CD8-positive, alpha-beta memory T cell (primary cell): ENCODE measurements around the gene USP50. TPM values are rescaled to one million over a fixed set of nuclear protein-coding genes. Genes with fewer than 3 reads are reported as not detected.
"Not testable (repeated sequence)": the region's sequence is repeated elsewhere in the genome, so short reads cannot be mapped to it uniquely, and the experiment has no call there.

ENCODE experiments used
- CTCF ChIA-PET: fragments of 350-600 bp; sonication (Branson Sonifier 250); formaldehyde crosslinking; loops from one replicate; lab custom pipeline; 2021; ENCODE audit warnings: antibody characterized with exemption; lab: Charles Lee
- POLR2A ChIA-PET: fragments of 350-600 bp; sonication (Branson Sonifier 250); formaldehyde crosslinking; loops from one replicate; lab custom pipeline; 2021; ENCODE audit warnings: antibody characterized with exemption; lab: Charles Lee
- DNase-seq, 5 donors: peaks; one replicate each; pipeline versions ENCODE4 v3.0.0 to v3.0.0-alpha.2; 2020 to 2022; ENCODE audit warnings: mixed read lengths in 1 of 5
- H3K27ac ChIP-seq: one replicate; pipeline ENCODE4 v1.7.0; 2013; ENCODE audit warnings: low read depth, mild to moderate bottlenecking, low read length, moderate library complexity
- H3K27me3 ChIP-seq: 2 replicates; pipeline ENCODE4 v1.7.0; 2013; ENCODE audit warnings: low read length, mild to moderate bottlenecking; ENCODE audit not compliant: insufficient read depth, poor library complexity, severe bottlenecking
- H3K36me3 ChIP-seq: 2 replicates; pipeline ENCODE4 v1.7.0; 2013; ENCODE audit warnings: mild to moderate bottlenecking, low read length, moderate library complexity; ENCODE audit not compliant: insufficient read depth
- H3K4me1 ChIP-seq: 2 replicates; pipeline ENCODE4 v1.7.0; 2013; ENCODE audit warnings: mild to moderate bottlenecking, low read length, moderate library complexity; ENCODE audit not compliant: insufficient read depth
- H3K4me3 ChIP-seq: 2 replicates; pipeline ENCODE4 v1.7.0; 2013; ENCODE audit warnings: mild to moderate bottlenecking, low read length
- H3K9me3 ChIP-seq: 2 replicates; pipeline ENCODE4 v1.7.0; 2013; ENCODE audit warnings: mild to moderate bottlenecking, low read length
- H3K27ac Mint-ChIP-seq, 8 donors: one replicate each; pipeline ENCODE4 v1.8.0; 2020 to 2021; ENCODE audit warnings: mixed read lengths in 8 of 8, mild to moderate bottlenecking in 6 of 8, inconsistent platforms in 3 of 8, moderate library complexity in 3 of 8
- H3K27me3 Mint-ChIP-seq, 2 donors: one replicate each; pipeline ENCODE4 v1.8.0; 2020 to 2021; ENCODE audit warnings: mixed read lengths in 2 of 2, mild to moderate bottlenecking in 1 of 2, moderate library complexity in 1 of 2
- H3K36me3 Mint-ChIP-seq, 3 donors: one replicate each; pipeline ENCODE4 v1.8.0; 2020 to 2021; ENCODE audit warnings: mixed read lengths in 3 of 3, inconsistent platforms in 1 of 3, mild to moderate bottlenecking in 1 of 3
- H3K4me1 Mint-ChIP-seq, 3 donors: one replicate each; pipeline ENCODE4 v1.8.0; 2020 to 2021; ENCODE audit warnings: mixed read lengths in 3 of 3, inconsistent platforms in 1 of 3, mild to moderate bottlenecking in 1 of 3
- H3K4me3 Mint-ChIP-seq, 7 donors: one replicate each; pipeline ENCODE4 v1.8.0; 2020 to 2021; ENCODE audit warnings: mixed read lengths in 7 of 7, mild to moderate bottlenecking in 6 of 7, moderate library complexity in 4 of 7, inconsistent platforms in 2 of 7
- H3K9me3 Mint-ChIP-seq, 5 donors: one replicate each; pipeline ENCODE4 v1.8.0; 2020 to 2022; ENCODE audit warnings: mixed read lengths in 5 of 5, mild to moderate bottlenecking in 3 of 5, moderate library complexity in 2 of 5, inconsistent platforms in 1 of 5
- polyA plus RNA-seq: library from polyadenylated mRNA; unstranded; fragments of 300-500 nt; fragmentation: Illumina TruSeq; gene quantifications from one replicate; pipeline ENCODE4 v1.2.3, GENCODE V29; 2021
- total RNA-seq, 2 experiments: library from RNA; stranded (reverse); gene quantifications; one replicate each; pipeline ENCODE4 v1.2.3, GENCODE V29; 2021

The USP50 gene
- total and polyA plus RNA-seq, 3 experiments from 2014 or later = 0.40 TPM; not detected in 2

DNA sequence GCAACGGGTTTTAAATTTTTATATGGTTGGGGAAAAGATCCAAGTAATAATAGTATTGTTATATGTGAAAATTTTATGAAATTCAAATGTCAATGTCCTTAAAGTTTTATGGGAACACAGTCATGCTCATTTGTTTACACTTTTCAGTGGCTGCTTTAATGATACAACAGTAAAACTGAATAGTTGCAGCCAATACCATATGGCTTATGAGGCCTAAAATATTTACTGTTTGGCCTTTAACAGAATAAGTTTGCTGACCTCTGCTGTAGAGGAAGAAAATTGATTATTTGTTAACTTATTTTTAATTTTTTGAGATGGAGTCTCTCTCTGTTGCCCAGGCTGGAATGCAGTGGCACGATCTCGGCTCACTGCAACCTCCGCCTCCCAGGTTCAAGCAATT lies 44.7 kb downstream of the USP50 start:
- Mint-ChIP-seq H3K36me3 (peaks cover 0 to 60% (median 26%) of the 10 kb centered on the region in 3 donors), H3K9me3 (no peaks in the 10 kb centered on the region), H3K4me1 (no peaks in the 10 kb centered on the region), H3K4me3 (no peak overlapping the region), H3K27ac (no peak overlapping the region), H3K27me3 (no peaks in the 10 kb centered on the region)
- Histone ChIP-seq H3K9me3 (no peaks in the 10 kb centered on the region), H3K4me3 (no peak overlapping the region), H3K36me3 (peaks cover 11% of the 10 kb centered on the region), H3K4me1 (no peaks in the 10 kb centered on the region), H3K27ac (no peak overlapping the region), H3K27me3 (no peaks in the 10 kb centered on the region)
- DNase-seq = no peak
- ChIA-PET CTCF (no interaction called here), POLR2A (interaction anchor here (0.7 kb wide), 1 partner anchor 141 kb away, joined by 3 read pairs; no protein-coding TSS in a partner anchor)

DNA sequence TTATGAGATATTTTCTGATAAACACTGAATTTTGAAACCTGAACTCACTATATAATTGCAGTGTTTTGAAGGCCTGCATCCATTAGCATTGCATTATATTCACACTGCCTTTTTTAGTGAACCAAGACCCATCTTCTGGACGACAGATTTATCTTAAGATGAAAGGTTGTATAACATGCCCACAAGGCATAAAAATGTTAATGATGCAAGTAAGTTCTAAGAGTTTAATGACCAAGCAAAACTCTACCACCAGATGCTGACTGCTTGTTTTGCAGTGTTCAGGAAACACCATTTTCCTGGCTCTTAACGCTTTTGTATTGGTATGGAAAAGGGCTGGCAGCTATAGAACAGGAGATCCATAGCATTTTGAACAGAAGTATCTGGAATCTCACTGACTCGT lies 46.1 kb downstream of the USP50 start:
- DNase-seq = no peak
- H3K9me3 ChIP-seq = no peaks in the 10 kb centered on the region
- H3K9me3 Mint-ChIP-seq = no peaks in the 10 kb centered on the region
- peaks cover 14% of the 10 kb centered on the region for H3K36me3 ChIP-seq
- peak overlapping the region in 2 of 8 donors; percentile 9 to 12 for H3K27ac Mint-ChIP-seq
- no peak overlapping the region for H3K27ac ChIP-seq
- POLR2A ChIA-PET = no interaction called here
- H3K27me3 ChIP-seq = no peaks in the 10 kb centered on the region
- CTCF ChIA-PET = no interaction called here
- no peak overlapping the region for H3K4me3 ChIP-seq
- H3K4me1 ChIP-seq = no peaks in the 10 kb centered on the region
- H3K36me3 Mint-ChIP-seq = peaks cover 4 to 70% (median 31%) of the 10 kb centered on the region in 3 donors
- no peaks in the 10 kb centered on the region for H3K27me3 Mint-ChIP-seq
- no peak overlapping the region for H3K4me3 Mint-ChIP-seq
- no peaks in the 10 kb centered on the region for H3K4me1 Mint-ChIP-seq

DNA sequence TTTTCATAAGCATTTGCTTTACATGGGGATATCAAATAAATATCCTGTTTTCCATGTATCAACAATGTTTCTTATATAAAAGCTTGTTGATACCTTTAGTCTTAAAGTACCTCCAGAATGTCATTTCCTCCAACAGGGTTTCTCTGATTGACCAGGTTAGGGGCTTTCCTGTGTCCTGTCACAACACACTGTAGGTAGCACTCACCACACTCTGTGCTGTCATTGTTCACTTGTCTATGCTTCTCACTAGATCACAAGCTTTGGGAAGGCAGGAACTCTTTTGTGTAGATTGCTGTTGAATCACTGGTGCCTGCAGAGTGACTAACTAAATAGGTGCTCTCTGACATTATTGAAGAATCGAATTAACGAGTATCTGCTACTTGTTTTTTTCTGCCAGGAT lies 49.8 kb downstream of the USP50 start:
- Histone ChIP-seq H3K4me1 (no peaks in the 10 kb centered on the region), H3K4me3 (no peak overlapping the region), H3K27me3 (no peaks in the 10 kb centered on the region), H3K9me3 (no peaks in the 10 kb centered on the region), H3K36me3 (peaks cover 35% of the 10 kb centered on the region), H3K27ac (no peak overlapping the region)
- Mint-ChIP-seq H3K4me1 (no peaks in the 10 kb centered on the region), H3K9me3 (no peaks in the 10 kb centered on the region), H3K36me3 (peaks cover 4 to 87% (median 34%) of the 10 kb centered on the region in 3 donors), H3K27ac (peak overlapping the region in 1 of 8 donors; percentile 43), H3K27me3 (no peaks in the 10 kb centered on the region), H3K4me3 (no peak overlapping the region)
- CTCF ChIA-PET = no interaction called here
- POLR2A ChIA-PET = no interaction called here
- DNase-seq = no peak

DNA sequence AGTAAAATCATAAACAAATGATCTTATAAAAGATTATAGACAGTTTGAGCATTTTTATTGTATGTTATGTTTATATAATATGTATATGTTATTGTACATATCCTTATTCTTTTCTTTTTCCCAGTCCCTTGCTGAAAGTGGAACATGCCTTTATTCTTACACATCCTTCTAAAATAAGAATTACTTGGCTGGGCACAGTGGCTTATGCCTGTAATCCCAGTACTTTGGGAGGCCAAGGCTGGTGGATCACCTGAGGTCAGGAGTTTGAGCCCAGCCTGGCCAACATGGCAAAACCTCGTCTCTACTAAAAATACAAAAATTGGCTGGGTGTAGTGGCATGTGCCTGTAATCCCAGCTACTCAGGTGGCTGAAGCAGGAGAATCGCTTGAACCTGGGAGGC lies 51.9 kb downstream of the USP50 start:
- CTCF ChIA-PET, POLR2A ChIA-PET: not testable (repeated sequence)
- H3K27ac Mint-ChIP-seq = peak overlapping the region in 1 of 8 donors; percentile 43

DNA sequence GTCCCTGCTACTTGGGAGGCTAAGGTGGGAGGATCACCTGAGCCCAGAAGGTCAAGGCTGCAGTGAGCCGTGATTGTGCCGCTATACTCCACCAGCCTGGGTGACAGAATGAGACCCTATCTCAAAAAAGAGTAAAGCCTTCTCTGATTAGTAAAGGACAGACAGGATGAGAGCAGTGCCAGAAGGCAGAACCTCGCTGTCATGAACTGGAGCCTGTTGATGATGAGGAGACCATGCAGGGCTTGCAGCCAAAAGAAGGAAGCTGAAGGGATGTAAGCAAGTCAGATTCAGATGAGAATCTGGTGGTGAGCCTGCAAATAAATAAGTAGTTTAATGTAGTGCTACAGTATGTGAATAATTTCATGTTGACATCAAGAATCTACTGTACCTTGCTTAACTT lies 52.8 kb downstream of the USP50 start:
- Mint-ChIP-seq H3K27me3 (no peaks in the 10 kb centered on the region), H3K9me3 (no peaks in the 10 kb centered on the region), H3K27ac (peak overlapping the region in 2 of 8 donors; percentile 9 to 17), H3K4me1 (no peaks in the 10 kb centered on the region), H3K4me3 (no peak overlapping the region), H3K36me3 (peaks cover 8 to 88% (median 25%) of the 10 kb centered on the region in 3 donors)
- ChIA-PET CTCF (interaction anchor here (0.6 kb wide), 1 partner anchor 435 kb away, joined by 4 read pairs; no protein-coding TSS in a partner anchor), POLR2A (no interaction called here)
- Histone ChIP-seq H3K27me3 (no peaks in the 10 kb centered on the region), H3K9me3 (no peaks in the 10 kb centered on the region), H3K36me3 (peaks cover 39% of the 10 kb centered on the region), H3K4me1 (no peaks in the 10 kb centered on the region), H3K27ac (no peak overlapping the region), H3K4me3 (no peak overlapping the region)
- DNase-seq = no peak

More for the DNA sequence above, 51.9 kb downstream of the USP50 start:
- not testable (repeated sequence) for DNase-seq, H3K4me1 ChIP-seq, H3K4me3 Mint-ChIP-seq, H3K9me3 Mint-ChIP-seq, H3K9me3 ChIP-seq, H3K27me3 Mint-ChIP-seq, H3K27me3 ChIP-seq, H3K4me3 ChIP-seq, H3K4me1 Mint-ChIP-seq, H3K27ac ChIP-seq
- H3K36me3 Mint-ChIP-seq = peaks cover 8 to 88% (median 29%) of the 10 kb centered on the region in 3 donors
- H3K36me3 ChIP-seq = peaks cover 39% of the 10 kb centered on the region

DNA sequence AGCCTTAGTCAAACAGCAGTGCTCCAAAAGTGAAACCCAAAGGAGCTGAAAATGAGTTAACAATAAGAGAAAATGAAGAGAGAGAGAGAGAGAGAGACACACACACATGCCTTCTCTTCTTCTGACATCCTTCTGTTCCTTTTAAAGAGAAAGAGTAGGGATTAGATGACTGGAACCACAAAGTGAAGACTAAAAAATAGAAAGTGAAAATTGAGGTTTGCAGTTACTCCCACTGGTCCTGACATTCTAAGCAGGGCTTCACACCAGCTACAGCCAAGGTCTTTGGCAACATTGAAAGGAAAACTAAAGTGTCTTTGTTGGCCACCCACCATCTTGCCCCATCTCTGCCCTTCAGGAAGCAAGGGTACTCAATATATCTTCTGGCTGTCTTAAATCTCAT lies 59.2 kb downstream of the USP50 start:
- peaks cover 16 to 86% (median 22%) of the 10 kb centered on the region in 3 donors for H3K36me3 Mint-ChIP-seq
- Histone ChIP-seq H3K4me3 (no peak overlapping the region), H3K36me3 (peaks cover 22% of the 10 kb centered on the region), H3K27ac (no peak overlapping the region), H3K9me3 (no peaks in the 10 kb centered on the region), H3K4me1 (no peaks in the 10 kb centered on the region), H3K27me3 (no peaks in the 10 kb centered on the region)
- H3K9me3 Mint-ChIP-seq = no peaks in the 10 kb centered on the region
- no peak overlapping the region for H3K4me3 Mint-ChIP-seq
- no peaks in the 10 kb centered on the region for H3K27me3 Mint-ChIP-seq
- CTCF ChIA-PET = no interaction called here
- no peak for DNase-seq
- peaks cover 0 to 3% (median 2%) of the 10 kb centered on the region in 3 donors for H3K4me1 Mint-ChIP-seq
- POLR2A ChIA-PET = interaction anchor here (0.7 kb wide), 1 partner anchor 1356 kb away, joined by 5 read pairs; no protein-coding TSS in a partner anchor
- peak overlapping the region in 5 of 8 donors; percentile 3 to 41 (median 20) for H3K27ac Mint-ChIP-seq

DNA sequence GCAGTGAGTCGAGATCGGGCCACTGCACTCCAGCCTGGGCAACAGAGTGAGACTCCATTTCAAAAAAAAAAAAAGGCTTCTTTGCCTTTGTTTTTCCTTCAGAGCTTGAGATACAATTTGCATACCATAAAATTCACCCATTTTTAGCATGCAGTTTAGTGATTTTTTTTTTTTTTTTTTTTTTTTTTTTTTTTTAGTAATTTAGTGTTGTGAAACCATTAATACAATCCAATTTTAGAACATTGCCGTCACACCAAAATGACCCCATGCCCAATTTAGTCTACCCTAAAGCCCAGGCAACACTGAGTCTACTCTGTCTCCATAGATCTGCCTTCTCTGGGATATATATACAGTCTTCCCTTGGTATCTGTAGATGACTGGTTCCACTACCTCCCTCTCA lies 61.1 kb downstream of the USP50 start:
- CTCF ChIA-PET = no interaction called here
- no peak overlapping the region for H3K27ac ChIP-seq
- POLR2A ChIA-PET = no interaction called here
- peaks cover 33% of the 10 kb centered on the region for H3K36me3 ChIP-seq
- Mint-ChIP-seq H3K4me1 (peaks cover 6 to 16% (median 8%) of the 10 kb centered on the region in 3 donors), H3K9me3 (no peaks in the 10 kb centered on the region), H3K4me3 (no peak overlapping the region), H3K27me3 (no peaks in the 10 kb centered on the region), H3K27ac (peak overlapping the region in 2 of 8 donors; percentile 42 to 76), H3K36me3 (peaks cover 21 to 88% (median 26%) of the 10 kb centered on the region in 3 donors)
- H3K4me3 ChIP-seq = no peak overlapping the region
- H3K4me1 ChIP-seq = no peaks in the 10 kb centered on the region
- no peak for DNase-seq
- no peaks in the 10 kb centered on the region for H3K27me3 ChIP-seq
- no peaks in the 10 kb centered on the region for H3K9me3 ChIP-seq

DNA sequence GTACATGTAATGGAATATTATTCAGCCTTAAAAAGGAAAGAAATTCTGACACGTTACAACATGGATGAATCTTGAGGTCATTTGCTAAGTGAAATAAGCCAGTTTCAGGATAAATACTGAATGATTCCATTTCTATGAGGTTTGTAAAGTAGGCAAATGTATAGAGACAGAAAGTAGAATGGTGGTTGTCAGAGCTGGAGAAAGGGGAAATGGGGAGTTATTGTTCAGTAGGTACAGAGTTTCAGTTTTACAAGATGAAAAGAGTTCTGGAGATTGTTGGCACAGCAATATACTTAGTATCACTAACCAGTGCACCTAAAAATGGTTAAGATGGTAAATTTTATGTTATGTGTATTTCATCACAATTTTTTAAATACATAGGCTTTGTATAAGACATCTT lies 61.7 kb downstream of the USP50 start:
- H3K4me1 ChIP-seq = no peaks in the 10 kb centered on the region
- DNase-seq = no peak
- Mint-ChIP-seq H3K4me3 (no peak overlapping the region), H3K27ac (peak overlapping the region in 1 of 8 donors; percentile 11), H3K36me3 (peaks cover 17 to 88% (median 30%) of the 10 kb centered on the region in 3 donors), H3K9me3 (no peaks in the 10 kb centered on the region), H3K4me1 (peaks cover 6 to 17% (median 9%) of the 10 kb centered on the region in 3 donors), H3K27me3 (no peaks in the 10 kb centered on the region)
- no peak overlapping the region for H3K4me3 ChIP-seq
- no peaks in the 10 kb centered on the region for H3K27me3 ChIP-seq
- H3K36me3 ChIP-seq = peaks cover 29% of the 10 kb centered on the region
- H3K9me3 ChIP-seq = no peaks in the 10 kb centered on the region
- no peak overlapping the region for H3K27ac ChIP-seq
- POLR2A ChIA-PET = no interaction called here
- CTCF ChIA-PET = no interaction called here
